ENCODE data around the gene WDR7.

DNA sequence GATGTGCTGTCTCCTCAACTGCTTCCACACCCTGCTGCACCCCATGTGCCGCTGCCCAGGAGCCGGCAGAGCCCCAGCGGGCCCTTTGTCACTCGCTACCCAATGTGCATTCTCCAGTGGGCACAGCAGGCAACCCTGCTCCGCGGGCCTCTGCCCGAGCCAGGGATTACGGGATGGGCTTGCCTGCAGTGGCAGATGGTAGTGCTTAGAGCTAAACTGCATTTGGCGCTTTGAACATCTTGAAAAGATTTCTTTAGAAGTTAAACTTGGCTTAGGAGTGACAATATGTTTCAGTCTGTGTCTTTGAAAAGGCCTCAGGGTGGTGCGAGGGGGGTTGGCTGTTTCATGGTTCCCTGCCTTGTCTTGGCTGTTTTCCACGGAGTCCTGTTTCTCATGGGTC, 411.7 kb downstream of the WDR7 start:
- TF ChIP-seq, protein P1, sequence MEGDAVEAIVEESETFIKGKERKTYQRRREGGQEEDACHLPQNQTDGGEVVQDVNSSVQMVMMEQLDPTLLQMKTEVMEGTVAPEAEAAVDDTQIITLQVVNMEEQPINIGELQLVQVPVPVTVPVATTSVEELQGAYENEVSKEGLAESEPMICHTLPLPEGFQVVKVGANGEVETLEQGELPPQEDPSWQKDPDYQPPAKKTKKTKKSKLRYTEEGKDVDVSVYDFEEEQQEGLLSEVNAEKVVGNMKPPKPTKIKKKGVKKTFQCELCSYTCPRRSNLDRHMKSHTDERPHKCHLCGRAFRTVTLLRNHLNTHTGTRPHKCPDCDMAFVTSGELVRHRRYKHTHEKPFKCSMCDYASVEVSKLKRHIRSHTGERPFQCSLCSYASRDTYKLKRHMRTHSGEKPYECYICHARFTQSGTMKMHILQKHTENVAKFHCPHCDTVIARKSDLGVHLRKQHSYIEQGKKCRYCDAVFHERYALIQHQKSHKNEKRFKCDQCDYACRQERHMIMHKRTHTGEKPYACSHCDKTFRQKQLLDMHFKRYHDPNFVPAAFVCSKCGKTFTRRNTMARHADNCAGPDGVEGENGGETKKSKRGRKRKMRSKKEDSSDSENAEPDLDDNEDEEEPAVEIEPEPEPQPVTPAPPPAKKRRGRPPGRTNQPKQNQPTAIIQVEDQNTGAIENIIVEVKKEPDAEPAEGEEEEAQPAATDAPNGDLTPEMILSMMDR (conservative IDR thresholded peaks at IDR 0.05; ENCODE audit: low read depth in 2 of 2): no peak
- TF ChIP-seq EZH2 (IDR thresholded peaks at IDR 0.05; ENCODE audit: low read depth, unreplicated experiment) (no peak), EZH2phosphoT487 (IDR thresholded peaks at IDR 0.05; ENCODE audit: unreplicated experiment) (no peak), POLR2AphosphoS5 (IDR thresholded peaks at IDR 0.05; ENCODE audit: low read depth) (no peak), JUNB (IDR thresholded peaks at IDR 0.05; ENCODE audit: unreplicated experiment) (no peak), ZNF331 (CRISPR knock-in tag; IDR thresholded peaks at IDR 0.05; ENCODE audit: low read depth) (no peak)
- TF ChIP-seq, protein P2, sequence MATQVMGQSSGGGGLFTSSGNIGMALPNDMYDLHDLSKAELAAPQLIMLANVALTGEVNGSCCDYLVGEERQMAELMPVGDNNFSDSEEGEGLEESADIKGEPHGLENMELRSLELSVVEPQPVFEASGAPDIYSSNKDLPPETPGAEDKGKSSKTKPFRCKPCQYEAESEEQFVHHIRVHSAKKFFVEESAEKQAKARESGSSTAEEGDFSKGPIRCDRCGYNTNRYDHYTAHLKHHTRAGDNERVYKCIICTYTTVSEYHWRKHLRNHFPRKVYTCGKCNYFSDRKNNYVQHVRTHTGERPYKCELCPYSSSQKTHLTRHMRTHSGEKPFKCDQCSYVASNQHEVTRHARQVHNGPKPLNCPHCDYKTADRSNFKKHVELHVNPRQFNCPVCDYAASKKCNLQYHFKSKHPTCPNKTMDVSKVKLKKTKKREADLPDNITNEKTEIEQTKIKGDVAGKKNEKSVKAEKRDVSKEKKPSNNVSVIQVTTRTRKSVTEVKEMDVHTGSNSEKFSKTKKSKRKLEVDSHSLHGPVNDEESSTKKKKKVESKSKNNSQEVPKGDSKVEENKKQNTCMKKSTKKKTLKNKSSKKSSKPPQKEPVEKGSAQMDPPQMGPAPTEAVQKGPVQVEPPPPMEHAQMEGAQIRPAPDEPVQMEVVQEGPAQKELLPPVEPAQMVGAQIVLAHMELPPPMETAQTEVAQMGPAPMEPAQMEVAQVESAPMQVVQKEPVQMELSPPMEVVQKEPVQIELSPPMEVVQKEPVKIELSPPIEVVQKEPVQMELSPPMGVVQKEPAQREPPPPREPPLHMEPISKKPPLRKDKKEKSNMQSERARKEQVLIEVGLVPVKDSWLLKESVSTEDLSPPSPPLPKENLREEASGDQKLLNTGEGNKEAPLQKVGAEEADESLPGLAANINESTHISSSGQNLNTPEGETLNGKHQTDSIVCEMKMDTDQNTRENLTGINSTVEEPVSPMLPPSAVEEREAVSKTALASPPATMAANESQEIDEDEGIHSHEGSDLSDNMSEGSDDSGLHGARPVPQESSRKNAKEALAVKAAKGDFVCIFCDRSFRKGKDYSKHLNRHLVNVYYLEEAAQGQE (IDR thresholded peaks at IDR 0.05; ENCODE audit: unreplicated experiment): no peak
- TF ChIP-seq, protein P3, sequence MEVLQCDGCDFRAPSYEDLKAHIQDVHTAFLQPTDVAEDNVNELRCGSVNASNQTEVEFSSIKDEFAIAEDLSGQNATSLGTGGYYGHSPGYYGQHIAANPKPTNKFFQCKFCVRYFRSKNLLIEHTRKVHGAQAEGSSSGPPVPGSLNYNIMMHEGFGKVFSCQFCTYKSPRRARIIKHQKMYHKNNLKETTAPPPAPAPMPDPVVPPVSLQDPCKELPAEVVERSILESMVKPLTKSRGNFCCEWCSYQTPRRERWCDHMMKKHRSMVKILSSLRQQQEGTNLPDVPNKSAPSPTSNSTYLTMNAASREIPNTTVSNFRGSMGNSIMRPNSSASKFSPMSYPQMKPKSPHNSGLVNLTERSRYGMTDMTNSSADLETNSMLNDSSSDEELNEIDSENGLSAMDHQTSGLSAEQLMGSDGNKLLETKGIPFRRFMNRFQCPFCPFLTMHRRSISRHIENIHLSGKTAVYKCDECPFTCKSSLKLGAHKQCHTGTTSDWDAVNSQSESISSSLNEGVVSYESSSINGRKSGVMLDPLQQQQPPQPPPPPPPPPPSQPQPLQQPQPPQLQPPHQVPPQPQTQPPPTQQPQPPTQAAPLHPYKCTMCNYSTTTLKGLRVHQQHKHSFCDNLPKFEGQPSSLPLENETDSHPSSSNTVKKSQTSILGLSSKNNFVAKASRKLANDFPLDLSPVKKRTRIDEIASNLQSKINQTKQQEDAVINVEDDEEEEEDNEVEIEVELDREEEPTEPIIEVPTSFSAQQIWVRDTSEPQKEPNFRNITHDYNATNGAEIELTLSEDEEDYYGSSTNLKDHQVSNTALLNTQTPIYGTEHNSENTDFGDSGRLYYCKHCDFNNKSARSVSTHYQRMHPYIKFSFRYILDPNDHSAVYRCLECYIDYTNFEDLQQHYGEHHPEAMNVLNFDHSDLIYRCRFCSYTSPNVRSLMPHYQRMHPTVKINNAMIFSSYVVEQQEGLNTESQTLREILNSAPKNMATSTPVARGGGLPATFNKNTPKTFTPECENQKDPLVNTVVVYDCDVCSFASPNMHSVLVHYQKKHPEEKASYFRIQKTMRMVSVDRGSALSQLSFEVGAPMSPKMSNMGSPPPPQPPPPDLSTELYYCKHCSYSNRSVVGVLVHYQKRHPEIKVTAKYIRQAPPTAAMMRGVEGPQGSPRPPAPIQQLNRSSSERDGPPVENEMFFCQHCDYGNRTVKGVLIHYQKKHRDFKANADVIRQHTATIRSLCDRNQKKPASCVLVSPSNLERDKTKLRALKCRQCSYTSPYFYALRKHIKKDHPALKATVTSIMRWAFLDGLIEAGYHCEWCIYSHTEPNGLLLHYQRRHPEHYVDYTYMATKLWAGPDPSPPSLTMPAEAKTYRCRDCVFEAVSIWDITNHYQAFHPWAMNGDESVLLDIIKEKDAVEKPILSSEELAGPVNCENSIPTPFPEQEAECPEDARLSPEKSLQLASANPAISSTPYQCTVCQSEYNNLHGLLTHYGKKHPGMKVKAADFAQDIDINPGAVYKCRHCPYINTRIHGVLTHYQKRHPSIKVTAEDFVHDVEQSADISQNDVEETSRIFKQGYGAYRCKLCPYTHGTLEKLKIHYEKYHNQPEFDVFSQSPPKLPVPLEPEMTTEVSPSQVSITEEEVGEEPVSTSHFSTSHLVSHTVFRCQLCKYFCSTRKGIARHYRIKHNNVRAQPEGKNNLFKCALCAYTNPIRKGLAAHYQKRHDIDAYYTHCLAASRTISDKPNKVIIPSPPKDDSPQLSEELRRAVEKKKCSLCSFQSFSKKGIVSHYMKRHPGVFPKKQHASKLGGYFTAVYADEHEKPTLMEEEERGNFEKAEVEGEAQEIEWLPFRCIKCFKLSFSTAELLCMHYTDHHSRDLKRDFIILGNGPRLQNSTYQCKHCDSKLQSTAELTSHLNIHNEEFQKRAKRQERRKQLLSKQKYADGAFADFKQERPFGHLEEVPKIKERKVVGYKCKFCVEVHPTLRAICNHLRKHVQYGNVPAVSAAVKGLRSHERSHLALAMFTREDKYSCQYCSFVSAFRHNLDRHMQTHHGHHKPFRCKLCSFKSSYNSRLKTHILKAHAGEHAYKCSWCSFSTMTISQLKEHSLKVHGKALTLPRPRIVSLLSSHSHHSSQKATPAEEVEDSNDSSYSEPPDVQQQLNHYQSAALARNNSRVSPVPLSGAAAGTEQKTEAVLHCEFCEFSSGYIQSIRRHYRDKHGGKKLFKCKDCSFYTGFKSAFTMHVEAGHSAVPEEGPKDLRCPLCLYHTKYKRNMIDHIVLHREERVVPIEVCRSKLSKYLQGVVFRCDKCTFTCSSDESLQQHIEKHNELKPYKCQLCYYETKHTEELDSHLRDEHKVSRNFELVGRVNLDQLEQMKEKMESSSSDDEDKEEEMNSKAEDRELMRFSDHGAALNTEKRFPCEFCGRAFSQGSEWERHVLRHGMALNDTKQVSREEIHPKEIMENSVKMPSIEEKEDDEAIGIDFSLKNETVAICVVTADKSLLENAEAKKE (CRISPR knock-in tag; IDR thresholded peaks at IDR 0.05): no peak
